B cell (primary cell): ENCODE measurements around the gene BMP2K.

Source experiments
- CTCF ChIP-seq: fragments of 200-600 bp; IDR thresholded peaks from one replicate; pipeline ENCODE4 v1.8.0; 2022; ENCODE audit warnings: antibody characterized with exemption, mild to moderate bottlenecking
- EZH2 ChIP-seq: IDR thresholded peaks from 2 replicates; pipeline ENCODE4 v1.6.1; 2012; ENCODE audit warnings: borderline replicate concordance, low read depth, mild to moderate bottlenecking, moderate library complexity, low read length; ENCODE audit not compliant: insufficient read depth, poor library complexity, severe bottlenecking

- TF ChIP-seq CTCF (no peak), EZH2 (no peak)
Measured at GRCh38 chr4:78910612-78911011, 134.5 kb downstream of the BMP2K start.
